Heart right ventricle (tissue), 16 donors: ENCODE results near the gene STARD4. TPM values are rescaled to one million over a fixed set of nuclear protein-coding genes. Genes with fewer than 3 reads are reported as not detected.

Experiments used
- ATAC-seq, 8 donors: fragments of 200-7000 bp; cut with Tn5 transposase; one replicate each; pipeline ENCODE4 v1.9.1; 2020; ENCODE audit warnings: mild to moderate bottlenecking in 8 of 8, moderate library complexity in 8 of 8, moderate number of reproducible peaks in 1 of 8
- DNase-seq, 2 donors: peaks; one replicate each; pipeline ENCODE4 v3.0.0-alpha.2; 2020
- H3K27ac ChIP-seq, 10 donors: fragments of 200-600 bp; sonication (generic) in 2 of 10; one replicate each; pipeline versions ENCODE4 v1.5.0 to v1.8.0; 2020 to 2022; ENCODE audit warnings: mild to moderate bottlenecking in 3 of 10
- H3K27me3 ChIP-seq, 7 donors: fragments of 200-600 bp; one replicate each; pipeline ENCODE4 v1.8.0; 2021 to 2022; ENCODE audit warnings: mild to moderate bottlenecking in 2 of 7
- H3K36me3 ChIP-seq, 9 donors: fragments of 200-600 bp; sonication (generic) in 1 of 9; one replicate each; pipeline versions ENCODE4 v1.5.0 to v1.8.0; 2020 to 2022; ENCODE audit warnings: mild to moderate bottlenecking in 2 of 9
- H3K4me1 ChIP-seq, 9 donors: fragments of 200-600 bp; sonication (generic) in 1 of 9; one replicate each; pipeline versions ENCODE4 v1.5.0 to v1.8.0; 2020 to 2022; ENCODE audit warnings: mild to moderate bottlenecking in 4 of 9
- H3K4me3 ChIP-seq, 10 donors: fragments of 200-600 bp; sonication (generic) in 2 of 10; one replicate each; pipeline versions ENCODE4 v1.5.0 to v1.8.0; 2020 to 2022; ENCODE audit warnings: mild to moderate bottlenecking in 7 of 10, moderate library complexity in 2 of 10
- H3K9me3 ChIP-seq, 11 donors: fragments of 200-600 bp in 10 of 11; sonication (generic) in 2 of 11; one replicate each; pipeline versions ENCODE4 v1.5.0 to v1.8.0; 2013 to 2022; ENCODE audit warnings: mild to moderate bottlenecking in 2 of 11, control low read depth in 1 of 11, moderate library complexity in 1 of 11
- CTCF ChIP-seq, 9 donors: fragments of 200-600 bp; sonication (generic) in 2 of 9; IDR thresholded peaks; one replicate each; pipeline versions ENCODE4 v1.5.0 to v1.8.0; 2021 to 2022; ENCODE audit warnings: antibody characterized with exemption in 9 of 9, mild to moderate bottlenecking in 5 of 9, moderate library complexity in 1 of 9
- WGBS, 2 donors: extraction: QIAGEN DNeasy Blood & Tissue Kit; methylation state at CpG; one replicate each; pipeline ENCODE4 v1.1.7; 2013; ENCODE audit warnings: inconsistent platforms in 1 of 2; 5-methylcytosine and 5-hydroxymethylcytosine counted together
- intact Hi-C, 10 donors: fragments of 100-400 bp; cut with DNase I; formaldehyde crosslinking; loops; one replicate each; pipeline versions ENCODE4 v1.11.1 to v1.14.2; 2022
- polyA plus RNA-seq, 2 donors: library from polyadenylated mRNA; stranded (reverse); fragments of 200-250 nt; gene quantifications; one replicate each; pipeline ENCODE4 v1.2.3, GENCODE V29; 2013
- total RNA-seq, 10 donors: library from RNA; stranded (reverse); fragmentation: NEBNext Ultra II Directional in 3 of 10; extraction: Animal tissue kit (Norgen Biotek cat#: 25700) in 3 of 10; gene quantifications; one replicate each; pipeline versions ENCODE4 v1.2.1 to v1.2.4, GENCODE V29; 2021 to 2023
- donor health status: Arrhythmogenic right ventricular cardiomyopathy.
- donor health status: ischemic (EF 13 %, LVEDD 7.1; RV severe dilation, severe dysfunction).
- donor health status: healthy with polysubstance abuse.
- donor health status: DM: no; HTN: yes; CAD: no.
- donor health status: DM: no; HTN: no; CAD: no.
- donor health status: ischemic (EF 25% LVEDD 6.9; RV normal size, moderate dysfunction).
- donor health status: ischemic (EF 25% LVEDD 5.7; RV mildly dilated, moderate dysfunction).
- donor health status: healthy.
- donor health status: DM: yes; HTN: yes; CAD: no.
- donor health status: Ischemic cardiomyopathy.
- donor health status: ischemic (EF 35%, LVEDD 5.7; RV mildly dilated, moderate dysfunction).
- donor health status: nonischemic (EF 11% LVEDD 7.7; RV severe dilation, severe dysfunction).
- donor health status: DM: yes; HTN: yes; CAD: no.
- donor health status: PGD.
- donor health status: ischemic (EF 29% LVEDD 5.4; RV normal size, mild dysfunction).
- donor health status: nonischemic (EF 23%, LVEDD 6.1; RV moderate dilation, normal function).

The STARD4 gene
- total and polyA plus RNA-seq, 12 donors, result 2.9 to 14.0 (median 6.1) TPM

DNA sequence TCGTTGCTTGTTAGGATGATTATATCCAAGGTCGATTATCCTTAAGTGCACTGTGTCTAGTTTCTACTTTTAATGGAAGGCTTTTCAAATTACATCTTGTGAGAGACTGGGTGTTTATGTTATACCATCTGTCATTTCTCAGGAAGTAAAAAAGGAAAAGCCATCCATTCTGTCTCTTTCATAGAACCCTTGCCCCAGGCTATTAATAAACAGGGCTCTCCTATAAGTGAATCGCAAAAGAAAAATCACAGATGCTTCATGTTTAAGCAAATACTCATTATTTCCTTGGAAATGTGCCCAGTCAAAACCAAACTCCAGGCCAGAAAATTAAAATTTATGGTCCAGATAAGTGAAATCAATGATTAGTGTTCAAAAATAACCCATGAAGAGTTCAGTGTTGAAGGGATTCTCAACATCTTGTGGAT is 58.1 kb downstream of the STARD4 start:
- no peaks in the 10 kb centered on the region for H3K27me3 ChIP-seq
- DNase-seq, result no peak
- no peak for ATAC-seq
- H3K27ac ChIP-seq, result no peak overlapping the region
- WGBS, 2 donors, result 47 to 57% methylated on average over 3 of the region's 3 CpGs
- intact Hi-C loops, result no loop called here
- H3K9me3 ChIP-seq, result no peaks in the 10 kb centered on the region
- no peak overlapping the region for H3K4me3 ChIP-seq
- no peaks in the 10 kb centered on the region for H3K36me3 ChIP-seq
- TF ChIP-seq CTCF (IDR thresholded peaks at IDR 0.05), result no peak
- peaks cover 0 to 4% (median 0%) of the 10 kb centered on the region in 9 donors for H3K4me1 ChIP-seq

GRCh38 chr5:111453747-111454146 is 58.6 kb downstream of the STARD4 start:
- no peak for ATAC-seq
- peaks cover 0 to 4% (median 0%) of the 10 kb centered on the region in 9 donors for H3K4me1 ChIP-seq
- no peaks in the 10 kb centered on the region for H3K36me3 ChIP-seq
- 22 to 32% methylated on average over 2 of the region's 2 CpGs for WGBS, 2 donors
- H3K4me3 ChIP-seq, result no peak overlapping the region
- no peaks in the 10 kb centered on the region for H3K27me3 ChIP-seq
- TF ChIP-seq CTCF (IDR thresholded peaks at IDR 0.05), result no peak
- no peaks in the 10 kb centered on the region for H3K9me3 ChIP-seq
- H3K27ac ChIP-seq, result no peak overlapping the region
- no peak for DNase-seq
- intact Hi-C loops, result no loop called here

DNA sequence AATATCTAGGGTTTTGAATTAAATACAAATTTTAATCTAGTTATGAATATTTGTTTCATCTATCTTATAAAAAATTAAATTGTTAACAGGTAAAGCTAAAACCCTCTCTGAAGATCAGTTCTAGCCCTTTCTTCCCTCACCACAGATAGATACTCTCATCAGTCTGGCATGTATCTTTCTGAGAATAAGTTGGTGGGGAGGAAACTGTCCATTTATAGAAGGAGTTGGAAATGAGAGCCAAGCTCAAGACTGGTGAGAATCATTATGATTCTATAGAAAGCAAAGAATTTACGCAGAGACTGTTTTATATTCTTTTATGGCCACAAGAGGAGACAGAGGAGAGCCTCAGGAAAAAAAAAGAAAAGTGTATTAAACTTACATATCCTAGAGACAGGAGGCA is 59.0 kb downstream of the STARD4 start:
- 76 to 84% methylated on average over 1 of the region's 1 CpG for WGBS, 2 donors
- Histone ChIP-seq H3K27me3 (no peaks in the 10 kb centered on the region), H3K4me3 (no peak overlapping the region), H3K9me3 (no peaks in the 10 kb centered on the region), H3K27ac (no peak overlapping the region), H3K4me1 (peaks cover 0 to 4% (median 0%) of the 10 kb centered on the region in 9 donors), H3K36me3 (no peaks in the 10 kb centered on the region)
- intact Hi-C loops, result no loop called here
- ATAC-seq, result no peak
- TF ChIP-seq CTCF (IDR thresholded peaks at IDR 0.05), result no peak
- DNase-seq, result no peak

DNA sequence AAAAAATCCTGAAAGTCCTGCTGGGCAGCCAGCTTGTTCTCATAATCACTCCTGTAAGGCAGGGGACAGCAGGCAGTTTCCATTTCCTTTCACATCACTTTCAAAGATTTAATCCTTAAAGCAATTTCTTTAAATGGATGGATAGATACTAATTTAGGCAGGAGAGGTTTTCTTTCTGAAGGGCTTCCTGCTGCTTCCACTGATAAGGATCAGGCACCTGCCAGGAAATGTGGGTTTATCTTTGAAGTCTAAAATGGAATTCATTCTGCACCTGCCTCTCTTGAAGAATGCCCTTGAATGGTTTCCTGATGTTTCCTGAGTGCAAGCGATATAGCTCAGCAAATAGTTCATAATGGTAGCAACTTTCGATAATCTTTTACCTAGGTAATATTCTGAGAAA is 64.5 kb downstream of the STARD4 start:
- TF ChIP-seq CTCF (IDR thresholded peaks at IDR 0.05), result no peak
- DNase-seq, result no peak
- no peak for ATAC-seq
- Histone ChIP-seq H3K27ac (no peak overlapping the region), H3K27me3 (no peaks in the 10 kb centered on the region), H3K4me3 (no peak overlapping the region), H3K36me3 (no peaks in the 10 kb centered on the region), H3K9me3 (no peaks in the 10 kb centered on the region), H3K4me1 (no peaks in the 10 kb centered on the region)
- intact Hi-C loops, result no loop called here
- WGBS, 2 donors, result 33 to 36% methylated on average over 2 of the region's 2 CpGs
